ENCODE data around the gene MAP3K15. TPM values are rescaled to one million over a fixed set of nuclear protein-coding genes. Genes with fewer than 3 reads are reported as not detected.

The MAP3K15 gene
- total and polyA plus RNA-seq, 8 donors: 0.32 to 7.1 (median 1.2) TPM

DNA sequence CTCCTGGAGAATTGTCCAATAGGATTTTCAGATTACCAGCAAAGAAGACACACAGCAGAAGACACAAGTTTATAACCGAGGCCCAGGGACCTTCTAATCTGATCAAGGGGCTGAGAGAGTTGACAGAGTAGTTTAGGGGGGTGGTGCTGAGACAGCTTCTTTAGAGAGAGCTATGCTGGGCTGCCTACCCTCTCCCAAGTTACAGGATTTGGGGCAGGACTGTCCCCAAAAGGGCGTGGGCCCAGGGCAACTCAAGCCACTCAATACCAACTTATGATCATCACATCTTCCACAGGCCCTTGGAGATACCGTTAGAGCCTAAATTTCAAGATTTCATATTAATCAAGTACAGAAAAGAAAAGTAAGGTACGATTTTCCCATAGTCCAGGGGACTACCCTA lies 128.6 kb downstream of the MAP3K15 start:
- DNase-seq (no peak), ATAC-seq (no peak), FAIRE-seq (no peak)
- intact Hi-C loops (cut with DNase I): no loop called here
- Histone ChIP-seq H3K36me3 (no peaks in the 10 kb centered on the region), H3K9me3 (no peaks in the 10 kb centered on the region), H3K27ac (no peak overlapping the region), H3K27me3 (no peaks in the 10 kb centered on the region), H3K4me1 (no peaks in the 10 kb centered on the region), H3K4me3 (no peak overlapping the region)
- WGBS, 2 donors: 66 to 73% methylated on average over 4 of the region's 4 CpGs
- TF ChIP-seq, protein P1, sequence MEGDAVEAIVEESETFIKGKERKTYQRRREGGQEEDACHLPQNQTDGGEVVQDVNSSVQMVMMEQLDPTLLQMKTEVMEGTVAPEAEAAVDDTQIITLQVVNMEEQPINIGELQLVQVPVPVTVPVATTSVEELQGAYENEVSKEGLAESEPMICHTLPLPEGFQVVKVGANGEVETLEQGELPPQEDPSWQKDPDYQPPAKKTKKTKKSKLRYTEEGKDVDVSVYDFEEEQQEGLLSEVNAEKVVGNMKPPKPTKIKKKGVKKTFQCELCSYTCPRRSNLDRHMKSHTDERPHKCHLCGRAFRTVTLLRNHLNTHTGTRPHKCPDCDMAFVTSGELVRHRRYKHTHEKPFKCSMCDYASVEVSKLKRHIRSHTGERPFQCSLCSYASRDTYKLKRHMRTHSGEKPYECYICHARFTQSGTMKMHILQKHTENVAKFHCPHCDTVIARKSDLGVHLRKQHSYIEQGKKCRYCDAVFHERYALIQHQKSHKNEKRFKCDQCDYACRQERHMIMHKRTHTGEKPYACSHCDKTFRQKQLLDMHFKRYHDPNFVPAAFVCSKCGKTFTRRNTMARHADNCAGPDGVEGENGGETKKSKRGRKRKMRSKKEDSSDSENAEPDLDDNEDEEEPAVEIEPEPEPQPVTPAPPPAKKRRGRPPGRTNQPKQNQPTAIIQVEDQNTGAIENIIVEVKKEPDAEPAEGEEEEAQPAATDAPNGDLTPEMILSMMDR (IDR thresholded peaks at IDR 0.05): no peak

DNA sequence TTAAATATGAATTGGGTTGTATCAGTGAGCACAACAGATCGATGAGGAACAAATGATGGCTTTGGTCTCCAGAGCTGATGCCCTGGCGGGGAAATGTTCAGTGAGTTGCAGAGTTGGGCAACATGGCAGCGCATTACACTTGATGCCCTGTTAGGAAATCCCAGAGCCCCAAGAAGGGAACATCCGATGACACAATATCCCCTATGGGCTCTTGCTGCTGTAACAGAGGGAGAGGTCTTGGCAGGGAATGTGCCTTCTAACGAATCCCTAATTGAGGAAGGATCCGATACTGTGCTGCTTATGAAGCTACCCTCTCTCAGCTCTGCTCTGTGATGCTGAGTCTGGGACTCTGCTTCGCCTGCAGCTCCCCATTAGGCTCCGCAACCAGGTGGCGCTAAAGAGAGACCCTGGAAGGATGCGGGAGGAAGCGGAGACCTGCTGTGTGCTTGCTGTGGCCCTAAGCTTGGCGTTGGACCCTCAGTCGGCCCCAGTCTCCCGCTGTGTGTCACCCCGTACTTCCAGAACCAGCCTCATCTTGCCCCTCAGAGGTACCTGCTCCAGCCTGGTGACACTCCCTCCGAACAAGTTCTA lies 132.7 kb downstream of the MAP3K15 start:
- ATAC-seq: peak in 3 of 4 donors; percentile 82 to 86 (median 85)
- Histone ChIP-seq H3K27me3 (no peaks in the 10 kb centered on the region), H3K4me3 (no peak overlapping the region), H3K36me3 (no peaks in the 10 kb centered on the region), H3K4me1 (no peaks in the 10 kb centered on the region), H3K9me3 (no peaks in the 10 kb centered on the region), H3K27ac (no peak overlapping the region)
- no peak for FAIRE-seq
- WGBS, 2 donors: 27 to 33% methylated on average over 16 of the region's 16 CpGs
- DNase-seq: peak in 5 of 6 donors; percentile 11 to 80 (median 54)
- intact Hi-C loops (cut with DNase I): no loop called here
- TF ChIP-seq, protein P1 (IDR thresholded peaks at IDR 0.05): peak in 3 of 4 donors; percentile 14 to 29 (median 17)

DNA sequence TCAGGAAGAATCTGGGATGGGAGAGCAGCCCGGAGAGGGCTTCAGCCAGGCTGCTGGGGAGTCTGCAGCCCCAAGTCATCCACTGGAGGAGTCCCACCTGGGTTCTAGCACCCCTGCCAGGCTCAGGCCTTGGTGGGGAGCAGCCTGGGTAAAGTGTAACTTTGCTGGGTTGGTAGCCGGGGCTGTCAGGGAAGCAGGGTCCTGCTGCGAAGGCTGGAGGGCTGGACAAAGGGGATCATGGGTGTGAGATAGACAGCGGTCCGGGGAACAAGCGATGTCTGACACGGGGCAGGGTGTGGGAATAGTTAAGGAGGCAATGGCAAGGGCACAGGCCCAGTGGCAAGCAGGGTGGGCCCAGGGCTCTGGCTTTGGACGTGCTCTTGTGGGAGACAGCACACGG lies 134.0 kb downstream of the MAP3K15 start:
- no peak for DNase-seq
- intact Hi-C loops (cut with DNase I): no loop called here
- Histone ChIP-seq H3K9me3 (no peaks in the 10 kb centered on the region), H3K27ac (no peak overlapping the region), H3K36me3 (no peaks in the 10 kb centered on the region), H3K4me1 (no peaks in the 10 kb centered on the region), H3K27me3 (no peaks in the 10 kb centered on the region), H3K4me3 (no peak overlapping the region)
- WGBS, 2 donors: 84 to 85% methylated on average over 9 of the region's 9 CpGs
- no peak for FAIRE-seq
- TF ChIP-seq, protein P1 (IDR thresholded peaks at IDR 0.05): no peak
- no peak for ATAC-seq

- no peaks in the 10 kb centered on the region for H3K27me3 ChIP-seq
- no peak for DNase-seq
- no peak for FAIRE-seq
- no peaks in the 10 kb centered on the region for H3K36me3 ChIP-seq
- no peak for ATAC-seq
- TF ChIP-seq, protein P1 (IDR thresholded peaks at IDR 0.05): no peak
- no peaks in the 10 kb centered on the region for H3K9me3 ChIP-seq
- no peak overlapping the region for H3K4me3 ChIP-seq
- intact Hi-C loops (cut with DNase I): loop anchor here in 2 of 3 donors (5.0 to 10.0 kb wide), 2 partner anchors 157 to 165 kb away; no protein-coding TSS in a partner anchor
- no peaks in the 10 kb centered on the region for H3K4me1 ChIP-seq
- H3K27ac ChIP-seq: no peak overlapping the region
- 85 to 92% methylated on average over 12 of the region's 12 CpGs for WGBS, 2 donors
Measured at GRCh38 chrX:19377799-19378198, 137.5 kb downstream of the MAP3K15 start.

DNA sequence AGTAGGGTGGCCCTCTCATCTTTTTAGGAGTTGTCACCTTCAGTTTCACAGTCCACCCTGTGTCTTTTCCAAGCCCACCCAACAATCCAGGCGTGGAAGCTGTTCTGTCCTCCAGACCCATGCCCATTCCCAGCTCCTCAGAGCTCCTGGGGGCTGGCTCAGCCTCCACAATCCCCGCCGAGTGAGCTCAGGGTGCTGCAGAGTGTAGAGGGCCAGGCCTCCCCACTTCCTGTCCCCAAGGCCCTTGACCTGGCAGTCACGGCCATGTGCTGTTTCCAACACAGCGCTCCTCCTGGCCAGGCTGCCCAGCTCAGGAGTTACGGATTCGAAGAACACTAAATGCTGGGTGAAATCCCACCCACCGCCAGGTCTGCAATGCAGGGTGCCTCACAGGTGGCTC lies 139.8 kb downstream of the MAP3K15 start:
- FAIRE-seq (no peak), ATAC-seq (no peak), DNase-seq (no peak)
- H3K27me3 ChIP-seq: no peaks in the 10 kb centered on the region
- 81 to 82% methylated on average over 8 of the region's 8 CpGs for WGBS, 2 donors
- H3K4me3 ChIP-seq: no peak overlapping the region
- H3K36me3 ChIP-seq: no peaks in the 10 kb centered on the region
- TF ChIP-seq, protein P1 (IDR thresholded peaks at IDR 0.05): no peak
- H3K27ac ChIP-seq: no peak overlapping the region
- H3K4me1 ChIP-seq: no peaks in the 10 kb centered on the region
- intact Hi-C loops (cut with DNase I): loop anchor here in 2 of 3 donors (5.0 to 10.0 kb wide), 2 partner anchors 159 to 167 kb away; no protein-coding TSS in a partner anchor
- no peaks in the 10 kb centered on the region for H3K9me3 ChIP-seq
